ENCODE data around the gene ATP6V0A4.

Gene ATP6V0A4

DNA sequence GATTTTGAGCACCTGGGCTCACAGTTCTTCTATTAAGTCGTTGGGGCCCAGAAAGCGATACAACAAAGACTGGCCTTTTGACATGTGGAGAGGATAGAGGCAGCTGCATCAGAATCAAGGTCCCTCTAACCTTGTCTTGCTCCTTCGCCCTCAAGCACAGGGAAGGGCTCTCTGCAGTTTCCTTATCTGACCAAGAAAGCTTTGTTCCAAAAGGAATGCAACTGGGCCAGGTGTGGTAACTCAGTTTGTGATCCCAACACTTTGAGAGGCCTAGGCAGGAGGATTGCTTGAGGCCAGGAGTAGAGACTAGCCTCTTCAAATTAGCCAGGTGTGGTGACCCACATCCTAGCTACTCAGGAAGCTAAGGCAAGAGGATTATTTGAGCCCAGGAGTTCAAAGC, 129.1 kb downstream of the ATP6V0A4 start:
- Histone ChIP-seq H3K4me3 (replicated peaks; ENCODE audit: low read depth, low read length) (no peak overlapping the region), H3K36me3 (ENCODE audit: control insufficient read depth, insufficient read depth, low read length) (no peaks in the 10 kb centered on the region), H3K27me3 (replicated peaks; ENCODE audit: control insufficient read depth, insufficient read depth, low read length) (no peaks in the 10 kb centered on the region)
- no peak for DNase-seq (ENCODE audit: extremely low read depth, insufficient read length)
- no peak for TF ChIP-seq CTCF (IDR thresholded peaks at IDR 0.05; ENCODE audit: insufficient read depth, low read length, poor library complexity, severe bottlenecking)

GRCh38 chr7:138668229-138668596, 129.8 kb downstream of the ATP6V0A4 start:
- H3K27me3 ChIP-seq (replicated peaks; ENCODE audit: control insufficient read depth, insufficient read depth, low read length), result no peaks in the 10 kb centered on the region
- H3K36me3 ChIP-seq (ENCODE audit: control insufficient read depth, insufficient read depth, low read length), result no peaks in the 10 kb centered on the region
- H3K4me3 ChIP-seq (replicated peaks; ENCODE audit: low read depth, low read length), result no peak overlapping the region
- DNase-seq (ENCODE audit: extremely low read depth, insufficient read length), result no peak
- no peak for TF ChIP-seq CTCF (IDR thresholded peaks at IDR 0.05; ENCODE audit: insufficient read depth, low read length, poor library complexity, severe bottlenecking)

GRCh38 chr7:138667535-138668228, 130.3 kb downstream of the ATP6V0A4 start:
- H3K4me3 ChIP-seq (replicated peaks; ENCODE audit: low read depth, low read length), result no peak overlapping the region
- H3K27me3 ChIP-seq (replicated peaks; ENCODE audit: control insufficient read depth, insufficient read depth, low read length), result no peaks in the 10 kb centered on the region
- no peak for DNase-seq (ENCODE audit: extremely low read depth, insufficient read length)
- no peak for TF ChIP-seq CTCF (IDR thresholded peaks at IDR 0.05; ENCODE audit: insufficient read depth, low read length, poor library complexity, severe bottlenecking)
- no peaks in the 10 kb centered on the region for H3K36me3 ChIP-seq (ENCODE audit: control insufficient read depth, insufficient read depth, low read length)

DNA sequence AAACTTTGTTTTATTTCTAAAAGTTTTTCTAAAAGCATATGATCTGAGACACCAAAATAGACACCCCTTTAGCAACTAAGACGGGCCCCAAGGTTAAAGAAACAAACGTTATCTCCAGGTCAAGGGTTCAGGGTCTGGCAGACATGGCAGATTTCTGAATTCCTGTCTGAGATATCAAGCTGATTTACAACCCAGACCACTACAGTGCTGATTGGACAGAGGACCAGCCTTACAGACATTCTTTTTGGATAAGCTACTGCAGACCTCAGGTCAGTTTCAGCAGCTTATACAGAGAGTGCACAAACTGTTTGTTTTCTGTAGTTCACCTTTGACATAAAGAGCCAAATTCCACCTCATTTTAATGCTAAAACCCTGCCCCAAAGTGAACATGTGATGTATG, 131.6 kb downstream of the ATP6V0A4 start:
- H3K27me3 ChIP-seq (replicated peaks; ENCODE audit: control insufficient read depth, insufficient read depth, low read length), result no peaks in the 10 kb centered on the region; the same call in 1 of the 2 replicates
- no peaks in the 10 kb centered on the region for H3K36me3 ChIP-seq (ENCODE audit: control insufficient read depth, insufficient read depth, low read length)
- no peak for DNase-seq (ENCODE audit: extremely low read depth, insufficient read length)
- TF ChIP-seq CTCF (IDR thresholded peaks at IDR 0.05; ENCODE audit: insufficient read depth, low read length, poor library complexity, severe bottlenecking), result no peak
- H3K4me3 ChIP-seq (replicated peaks; ENCODE audit: low read depth, low read length), result no peak overlapping the region

DNA sequence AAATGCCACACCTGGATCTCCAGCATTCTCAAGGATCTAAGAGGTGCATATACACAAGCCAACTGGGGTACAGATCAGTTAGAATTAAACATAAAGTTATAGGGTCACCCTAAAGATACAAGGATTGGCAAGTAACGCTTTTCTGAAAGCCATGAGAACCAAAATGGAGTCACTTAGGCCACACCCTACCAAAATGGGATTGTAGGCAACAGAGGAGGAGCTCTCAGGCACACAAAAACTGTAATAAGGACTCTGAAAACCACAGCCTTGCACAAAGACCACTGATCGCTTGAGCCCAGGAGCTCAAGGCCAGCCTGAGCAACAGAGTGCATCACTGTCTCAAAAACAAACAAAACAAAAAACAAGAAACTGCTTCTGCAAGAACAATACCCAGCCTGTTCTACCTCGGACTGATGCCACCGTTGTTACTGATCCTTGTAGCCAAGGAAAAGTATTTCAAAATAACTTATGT, 132.3 kb downstream of the ATP6V0A4 start:
- TF ChIP-seq CTCF (IDR thresholded peaks at IDR 0.05; ENCODE audit: insufficient read depth, low read length, poor library complexity, severe bottlenecking), result no peak
- no peaks in the 10 kb centered on the region for H3K36me3 ChIP-seq (ENCODE audit: control insufficient read depth, insufficient read depth, low read length)
- H3K27me3 ChIP-seq (replicated peaks; ENCODE audit: control insufficient read depth, insufficient read depth, low read length), result no peaks in the 10 kb centered on the region; the same call in 1 of the 2 replicates
- H3K4me3 ChIP-seq (replicated peaks; ENCODE audit: low read depth, low read length), result no peak overlapping the region
- no peak for DNase-seq (ENCODE audit: extremely low read depth, insufficient read length)

Data from GM06990 (cell line).